PC-3 (cell line): Measurements from ENCODE around the gene UNC13A. TPM values are rescaled to one million over a fixed set of nuclear protein-coding genes. Genes with fewer than 3 reads are reported as not detected.
A peak's percentile ranks its signal among the peaks of the same experiment; 100 is the strongest.

Experiments
- ATAC-seq: fragments of 200-7000 bp; cut with Tn5 transposase; 2 replicates; pipeline ENCODE4 v1.9.1; 2020; ENCODE audit warnings: mild to moderate bottlenecking, moderate library complexity
- BruUV-seq: library from RNA; stranded (reverse); fragments of 400-500 nt; replicated peaks from 2 replicates; lab custom pipeline; 2021; lab: Mats Ljungman, UMichigan
- CTCF ChIA-PET: fragments of 300-600 bp; sonication (Branson Sonifier 250); formaldehyde crosslinking; loops from one replicate; lab custom pipeline; 2022; ENCODE audit warnings: antibody characterized with exemption; lab: Charles Lee
- POLR2A ChIA-PET: fragments of 300-600 bp; sonication (Branson Sonifier 250); formaldehyde crosslinking; loops from one replicate; lab custom pipeline; 2022; ENCODE audit warnings: antibody characterized with exemption; ENCODE audit not compliant: unreplicated experiment; lab: Charles Lee
- DNase-seq: peaks from one replicate; pipeline ENCODE4 v3.0.0-alpha.2; 2015
- H2AFZ ChIP-seq: fragments of 300-600 bp; sonication (generic); 2 replicates; pipeline ENCODE4 v1.6.0; 2016; ENCODE audit warnings: antibody characterized with exemption, low read length
- H3F3A ChIP-seq: fragments of 300-600 bp; sonication (generic); one replicate; pipeline ENCODE4 v1.6.0; 2017; ENCODE audit warnings: antibody characterized with exemption, low read length, control low read depth, mild to moderate bottlenecking; ENCODE audit not compliant: unreplicated experiment
- H3K27ac ChIP-seq: fragments of 300-600 bp; sonication (generic); 2 replicates; pipeline ENCODE4 v1.5.1; 2016; ENCODE audit warnings: mild to moderate bottlenecking, low read length
- H3K27me3 ChIP-seq: fragments of 300-600 bp; sonication (generic); 2 replicates; pipeline ENCODE4 v1.6.1; 2016; ENCODE audit warnings: low read length, mixed read lengths
- H3K36me3 ChIP-seq: fragments of 300-600 bp; sonication (generic); 2 replicates; pipeline ENCODE4 v1.6.1; 2016; ENCODE audit warnings: low read depth, mixed run types, low read length, mixed read lengths
- H3K4me1 ChIP-seq: fragments of 300-600 bp; sonication (generic); 2 replicates; pipeline ENCODE4 v1.5.1; 2016; ENCODE audit warnings: low read length; ENCODE audit not compliant: insufficient read depth
- H3K4me2 ChIP-seq: fragments of 300-600 bp; sonication (generic); 2 replicates; pipeline ENCODE4 v1.6.0; 2016; ENCODE audit warnings: low read length
- H3K4me3 ChIP-seq: fragments of 300-600 bp; sonication (generic); 2 replicates; pipeline ENCODE4 v1.5.1; 2016; ENCODE audit warnings: mild to moderate bottlenecking, low read length, mixed read lengths
- H3K79me2 ChIP-seq: fragments of 300-600 bp; sonication (generic); 2 replicates; pipeline ENCODE4 v1.6.1; 2017; ENCODE audit warnings: low read length, mixed read lengths
- H3K9ac ChIP-seq: fragments of 300-600 bp; sonication (generic); 2 replicates; pipeline ENCODE4 v1.6.0; 2016; ENCODE audit warnings: mild to moderate bottlenecking, low read length
- H3K9me2 ChIP-seq: fragments of 300-600 bp; sonication (generic); replicated peaks from 2 replicates; pipeline ENCODE4 v1.6.1; 2016; ENCODE audit warnings: mixed run types, low read length, mixed read lengths
- H3K9me3 ChIP-seq: fragments of 300-600 bp; sonication (generic); 2 replicates; pipeline ENCODE4 v1.6.1; 2016; ENCODE audit warnings: low read length, mixed read lengths
- H4K20me1 ChIP-seq: fragments of 300-600 bp; sonication (generic); 2 replicates; pipeline ENCODE4 v1.6.1; 2016; ENCODE audit warnings: low read length, mixed read lengths
- EZH2 ChIP-seq: fragments of 300-600 bp; sonication (generic); IDR thresholded peaks from one replicate; pipeline ENCODE4 v1.6.1; 2017; ENCODE audit warnings: antibody characterized with exemption, mild to moderate bottlenecking, low read length; ENCODE audit not compliant: unreplicated experiment
- EZH2phosphoT487 ChIP-seq: fragments of 300-600 bp; sonication (generic); IDR thresholded peaks from 2 replicates; pipeline ENCODE4 v1.6.1; 2018; ENCODE audit warnings: mild to moderate bottlenecking, antibody characterized with exemption, low read length, borderline replicate concordance
- intact Hi-C: fragments of 100-400 bp; cut with micrococcal nuclease; formaldehyde crosslinking; loops from 2 replicates; pipeline ENCODE4 v1.9.0; 2023
- total RNA-seq: library from RNA; depleted of rRNA; stranded (reverse); fragments of >200 nt; gene quantifications from 2 replicates; pipeline ENCODE4 v1.2.3, GENCODE V29; 2014
- TF ChIP-seq, protein P1 (sequence below): fragments of 300-600 bp; sonication (generic); conservative IDR thresholded peaks from 2 replicates; pipeline ENCODE4 v1.5.1; 2017; ENCODE audit warnings: antibody characterized with exemption, low read depth, mild to moderate bottlenecking, low read length

Gene UNC13A
- total RNA-seq, 1 experiment from 2014 or later, result not detected

- CTCF ChIA-PET, result interaction anchor here (0.5 kb wide), 1 partner anchor 42 kb away, joined by 3 read pairs; no protein-coding TSS in a partner anchor
- Histone ChIP-seq H3K9ac (no peak overlapping the region), H3K36me3 (peaks cover 32% of the 10 kb centered on the region), H3K79me2 (no peaks in the 10 kb centered on the region), H3K4me1 (no peaks in the 10 kb centered on the region), H3K9me3 (no peaks in the 10 kb centered on the region), H3F3A (no peaks in the 10 kb centered on the region), H3K4me3 (no peak overlapping the region), H2AFZ (no peak overlapping the region), H4K20me1 (no peaks in the 10 kb centered on the region), H3K9me2 (no peaks in the 10 kb centered on the region), H3K27me3 (no peaks in the 10 kb centered on the region), H3K27ac (no peak overlapping the region), H3K4me2 (no peak overlapping the region)
- intact Hi-C loops, result no loop called here
- ATAC-seq, result no peak
- POLR2A ChIA-PET, result no interaction called here
- DNase-seq, result no peak
- no TSS peak for BruUV-seq
- no peak for TF ChIP-seq EZH2
- TF ChIP-seq, protein P1, sequence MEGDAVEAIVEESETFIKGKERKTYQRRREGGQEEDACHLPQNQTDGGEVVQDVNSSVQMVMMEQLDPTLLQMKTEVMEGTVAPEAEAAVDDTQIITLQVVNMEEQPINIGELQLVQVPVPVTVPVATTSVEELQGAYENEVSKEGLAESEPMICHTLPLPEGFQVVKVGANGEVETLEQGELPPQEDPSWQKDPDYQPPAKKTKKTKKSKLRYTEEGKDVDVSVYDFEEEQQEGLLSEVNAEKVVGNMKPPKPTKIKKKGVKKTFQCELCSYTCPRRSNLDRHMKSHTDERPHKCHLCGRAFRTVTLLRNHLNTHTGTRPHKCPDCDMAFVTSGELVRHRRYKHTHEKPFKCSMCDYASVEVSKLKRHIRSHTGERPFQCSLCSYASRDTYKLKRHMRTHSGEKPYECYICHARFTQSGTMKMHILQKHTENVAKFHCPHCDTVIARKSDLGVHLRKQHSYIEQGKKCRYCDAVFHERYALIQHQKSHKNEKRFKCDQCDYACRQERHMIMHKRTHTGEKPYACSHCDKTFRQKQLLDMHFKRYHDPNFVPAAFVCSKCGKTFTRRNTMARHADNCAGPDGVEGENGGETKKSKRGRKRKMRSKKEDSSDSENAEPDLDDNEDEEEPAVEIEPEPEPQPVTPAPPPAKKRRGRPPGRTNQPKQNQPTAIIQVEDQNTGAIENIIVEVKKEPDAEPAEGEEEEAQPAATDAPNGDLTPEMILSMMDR, result 0 out of 2 replicates have a peak, but pooled peaks have one; percentile 21
- TF ChIP-seq EZH2phosphoT487, result no peak
Observed at GRCh38 chr19:17580470-17581144, 107.5 kb downstream of the UNC13A start.

- peaks cover 34% of the 10 kb centered on the region for H3K36me3 ChIP-seq
- 0 out of 2 replicates have a peak overlapping the region, but pooled peaks have one; percentile 38 for H2AFZ ChIP-seq
- no peak overlapping the region for H3K4me3 ChIP-seq
- H3K9me3 ChIP-seq, result no peaks in the 10 kb centered on the region
- no peaks in the 10 kb centered on the region for H3K4me1 ChIP-seq
- no peak overlapping the region for H3K27ac ChIP-seq
- H3K9me2 ChIP-seq, result no peaks in the 10 kb centered on the region
- H4K20me1 ChIP-seq, result no peaks in the 10 kb centered on the region
- no peak overlapping the region for H3K4me2 ChIP-seq
- POLR2A ChIA-PET, result no interaction called here
- no peaks in the 10 kb centered on the region for H3K79me2 ChIP-seq
- intact Hi-C loops, result no loop called here
- no peaks in the 10 kb centered on the region for H3F3A ChIP-seq
- TF ChIP-seq, protein P1, result no peak
- TF ChIP-seq EZH2phosphoT487, result no peak
- no peak for TF ChIP-seq EZH2
- CTCF ChIA-PET, result interaction anchor here (0.5 kb wide), 1 partner anchor 41 kb away, joined by 3 read pairs; no protein-coding TSS in a partner anchor
- DNase-seq (peak; percentile 58), ATAC-seq (peak; percentile 88)
- no peaks in the 10 kb centered on the region for H3K27me3 ChIP-seq
- no TSS peak for BruUV-seq
- H3K9ac ChIP-seq, result no peak overlapping the region
Observed at GRCh38 chr19:17579661-17580244, 108.4 kb downstream of the UNC13A start.
